H1 (cell line): ENCODE results near the gene SMPDL3B. TPM values are rescaled to one million over a fixed set of nuclear protein-coding genes. Genes with fewer than 3 reads are reported as not detected.

ENCODE experiments used
- polyA plus RNA-seq, 7 experiments: library from polyadenylated mRNA; depleted of rRNA in 3 of 7; stranded (reverse) in 5 of 7; unstranded in 2 of 7; fragments of >200 nt in 5 of 7; fragments of 200-250 nt in 2 of 7; gene quantifications; 1 replicate in 5 of 7; 2 replicates in 1 of 7; 4 replicates in 1 of 7; pipeline versions ENCODE4 v1.2.1 to v1.2.3, GENCODE V29; 2011 to 2013; ENCODE audit warnings: missing spikeins in 2 of 7, mixed read lengths in 2 of 7
- total RNA-seq: library from RNA; stranded (reverse); fragmentation: NEBNext Ultra II Directional; extraction: Animal tissue kit (Norgen Biotek cat#: 25700); gene quantifications from 2 replicates; pipeline ENCODE4 v1.2.1, GENCODE V29; 2021

Gene SMPDL3B
- total and polyA plus RNA-seq, 2 of the 8 experiments (the other 6 are each of a cell fraction or from before 2014, with no cell fraction given), result 54.7 to 143 TPM

Other genes starting within 250 kb of the SMPDL3B start
- gene FAM76A, start 209.0 kb upstream of the SMPDL3B start, total RNA-seq, result 12.8 and 16.2 TPM in 2 replicates
- gene FAM76A, start 209.0 kb upstream of the SMPDL3B start, polyA plus RNA-seq (2011; rRNA removed), result 2.7 and 3.4 TPM in 2 replicates
- 11.0 and 11.6 TPM in 2 replicates for gene STX12, start 161.8 kb upstream of the SMPDL3B start, total RNA-seq
- 3.7 and 3.9 TPM in 2 replicates for gene STX12, start 161.8 kb upstream of the SMPDL3B start, polyA plus RNA-seq (2011; rRNA removed)
- gene PPP1R8, start 104.2 kb upstream of the SMPDL3B start, total RNA-seq, result 50.5 and 51.8 TPM in 2 replicates
- gene PPP1R8, start 104.2 kb upstream of the SMPDL3B start, polyA plus RNA-seq (2011; rRNA removed), result 33.4 and 37.1 TPM in 2 replicates
- gene THEMIS2, start 62.5 kb upstream of the SMPDL3B start, total RNA-seq, result 12.4 and 17.3 TPM in 2 replicates
- gene THEMIS2, start 62.5 kb upstream of the SMPDL3B start, polyA plus RNA-seq (2011; rRNA removed), result 27.5 and 28.0 TPM in 2 replicates
- gene RPA2, start 20.4 kb upstream of the SMPDL3B start, total RNA-seq, result 53.4 TPM in 2 replicates
- 35.7 and 56.3 TPM in 2 replicates for gene RPA2, start 20.4 kb upstream of the SMPDL3B start, polyA plus RNA-seq (2011; rRNA removed)
- gene XKR8, start 25.0 kb downstream of the SMPDL3B start, total RNA-seq, result 13.8 and 14.2 TPM in 2 replicates
- gene XKR8, start 25.0 kb downstream of the SMPDL3B start, polyA plus RNA-seq (2011; rRNA removed), result 16.3 and 20.0 TPM in 2 replicates
- gene EYA3, start 153.6 kb downstream of the SMPDL3B start, total RNA-seq, result 33.9 and 34.2 TPM in 2 replicates
- 7.9 and 15.0 TPM in 2 replicates for gene EYA3, start 153.6 kb downstream of the SMPDL3B start, polyA plus RNA-seq (2011; rRNA removed)
- gene PTAFR, start 241.7 kb downstream of the SMPDL3B start, total RNA-seq, result 1.2 TPM in 2 replicates
- 3.4 and 4.9 TPM in 2 replicates for gene PTAFR, start 241.7 kb downstream of the SMPDL3B start, polyA plus RNA-seq (2011; rRNA removed)